Stimulated activated CD4-positive, alpha-beta T cell treated with anti-CD3 and anti-CD28 coated beads, Interleukin-1b, Interleukin-23, amount 100 ng/mL, for 48 hours (primary cell): Measurements from ENCODE around the gene CD82.

ENCODE experiments used
- DNase-seq: peaks from one replicate; pipeline ENCODE4 v3.0.0-alpha.2; 2020

Gene CD82

DNA sequence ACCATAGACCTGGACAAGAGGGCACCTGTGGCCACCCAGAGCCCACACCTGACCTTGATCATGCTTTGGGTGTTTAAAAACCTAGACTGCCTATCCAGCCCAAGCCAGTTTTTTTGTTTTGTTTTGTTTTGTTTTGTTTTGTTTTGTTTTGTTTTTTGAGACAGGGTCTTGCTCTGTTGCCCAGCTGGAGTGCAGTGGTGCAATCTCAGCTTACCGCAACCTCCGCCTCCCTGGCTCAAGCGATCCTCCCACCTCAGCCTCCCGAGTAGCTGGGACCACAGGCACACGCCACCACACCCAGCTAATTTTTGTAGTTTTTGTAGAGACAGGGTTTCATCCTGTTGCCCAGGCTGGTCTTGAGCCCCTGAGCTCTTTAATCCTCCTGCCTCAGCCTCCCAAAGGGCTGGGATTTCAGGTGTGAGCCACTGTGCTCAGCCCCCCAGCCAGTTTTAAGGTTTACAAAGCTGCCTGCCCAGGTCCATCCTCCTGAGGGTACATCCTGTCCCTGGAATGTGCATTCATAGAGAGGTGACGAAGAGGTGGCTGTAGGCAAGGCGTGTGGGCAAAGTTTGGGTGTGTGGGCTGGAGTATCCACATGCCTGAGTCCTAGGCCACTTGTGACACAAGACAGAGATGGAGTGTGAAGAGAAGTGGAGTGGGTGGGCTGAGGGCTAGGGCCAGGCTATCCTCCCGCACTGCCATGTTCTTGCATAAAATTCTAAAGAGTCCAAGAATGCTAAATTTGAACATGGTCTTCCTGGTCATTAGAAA lies 3.3 kb upstream of the CD82 start:
- no peak for DNase-seq

DNA sequence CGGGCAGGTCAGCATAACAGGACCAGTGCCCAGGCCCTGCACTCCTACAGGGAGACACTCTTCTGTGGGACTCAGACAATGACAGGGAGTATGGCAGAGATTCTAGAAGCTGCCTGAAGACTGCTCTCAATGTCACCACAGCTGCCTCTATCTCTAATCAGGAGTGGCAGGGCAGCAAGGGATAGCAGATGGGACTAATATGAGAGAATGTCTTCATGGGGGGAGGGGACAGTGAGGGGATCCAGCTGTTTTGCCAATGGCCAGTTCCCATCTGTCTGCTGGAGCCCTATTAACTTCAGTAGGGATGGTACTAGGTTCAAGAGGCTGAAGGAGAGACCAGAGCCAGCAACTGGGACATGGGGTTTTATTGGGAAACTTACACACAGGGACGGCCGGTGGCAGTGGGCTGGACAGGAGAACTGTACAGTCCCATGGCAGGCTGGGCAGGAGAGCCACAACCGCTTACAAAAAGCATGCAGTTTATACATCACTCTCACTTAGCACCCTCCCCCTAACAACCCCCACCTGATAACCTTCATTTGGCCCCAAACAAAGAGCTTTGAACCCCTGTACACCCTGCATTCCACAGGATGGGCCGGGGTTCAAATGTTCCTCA lies 2.5 kb upstream of the CD82 start:
- no peak for DNase-seq

DNA sequence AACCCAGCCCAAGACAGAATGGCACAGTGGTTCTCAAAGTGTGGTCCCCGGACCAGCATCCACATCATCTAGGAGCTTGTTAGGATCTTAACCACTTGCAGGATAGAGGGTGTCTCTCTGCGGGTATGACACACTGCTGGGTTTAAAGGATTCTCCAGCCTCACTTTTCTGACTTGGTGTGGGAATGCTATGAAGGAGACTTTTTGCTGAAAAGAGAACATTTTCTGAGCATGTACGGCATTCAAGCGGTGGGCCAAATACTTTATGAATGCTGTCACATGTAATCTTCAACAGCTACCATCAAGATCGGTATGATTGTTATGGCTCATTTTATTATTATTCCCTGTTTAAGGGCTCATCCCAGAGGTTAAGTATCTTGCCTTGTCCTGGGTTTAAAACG lies 1.8 kb upstream of the CD82 start:
- DNase-seq = no peak

DNA sequence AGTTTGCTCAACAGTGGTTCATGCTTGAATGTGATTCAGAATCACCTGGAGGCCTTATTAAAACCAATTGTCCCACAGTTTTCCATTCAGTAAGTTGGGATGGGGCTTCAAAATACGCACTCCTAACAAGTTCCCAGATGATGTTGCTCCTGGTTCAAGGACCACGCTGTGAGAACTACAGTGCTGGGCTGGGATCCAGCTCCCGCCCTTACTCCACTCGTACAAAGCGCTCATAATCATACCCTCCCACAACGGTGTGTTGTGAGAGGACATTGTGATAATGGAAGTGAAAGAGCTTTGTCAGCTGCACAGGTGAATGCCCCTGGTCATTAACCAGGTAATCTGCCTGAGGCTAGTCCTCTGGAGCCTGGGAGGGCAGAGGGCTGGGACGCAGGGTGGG lies 1.3 kb upstream of the CD82 start:
- DNase-seq = no peak

DNA sequence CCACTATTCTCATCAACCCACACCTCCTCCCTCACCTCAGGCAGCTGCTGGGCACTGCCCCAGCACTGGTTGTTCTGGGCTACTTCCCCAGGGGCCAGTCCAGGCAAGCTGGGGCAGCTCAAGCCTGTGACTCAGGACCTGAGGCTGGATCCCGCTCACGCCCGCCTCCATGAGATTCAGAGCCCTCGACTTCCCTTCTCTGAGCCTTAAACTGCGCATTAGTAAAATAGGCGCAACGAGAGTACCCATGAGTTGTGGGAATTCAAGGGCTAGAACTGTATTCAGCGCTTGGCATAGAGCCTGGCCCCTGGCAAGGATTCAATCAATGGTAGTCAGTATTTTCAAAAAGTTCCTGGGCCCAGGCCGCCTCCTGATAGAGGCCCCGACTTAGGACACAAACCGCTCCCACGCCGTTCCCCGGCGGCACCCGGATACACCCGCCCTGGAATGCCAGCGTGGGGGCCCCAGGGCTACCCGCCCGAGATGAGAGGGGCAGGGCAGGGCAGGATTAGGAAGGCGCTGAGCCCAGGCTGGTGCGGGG lies 723 bp upstream of the CD82 start:
- no peak for DNase-seq

DNA sequence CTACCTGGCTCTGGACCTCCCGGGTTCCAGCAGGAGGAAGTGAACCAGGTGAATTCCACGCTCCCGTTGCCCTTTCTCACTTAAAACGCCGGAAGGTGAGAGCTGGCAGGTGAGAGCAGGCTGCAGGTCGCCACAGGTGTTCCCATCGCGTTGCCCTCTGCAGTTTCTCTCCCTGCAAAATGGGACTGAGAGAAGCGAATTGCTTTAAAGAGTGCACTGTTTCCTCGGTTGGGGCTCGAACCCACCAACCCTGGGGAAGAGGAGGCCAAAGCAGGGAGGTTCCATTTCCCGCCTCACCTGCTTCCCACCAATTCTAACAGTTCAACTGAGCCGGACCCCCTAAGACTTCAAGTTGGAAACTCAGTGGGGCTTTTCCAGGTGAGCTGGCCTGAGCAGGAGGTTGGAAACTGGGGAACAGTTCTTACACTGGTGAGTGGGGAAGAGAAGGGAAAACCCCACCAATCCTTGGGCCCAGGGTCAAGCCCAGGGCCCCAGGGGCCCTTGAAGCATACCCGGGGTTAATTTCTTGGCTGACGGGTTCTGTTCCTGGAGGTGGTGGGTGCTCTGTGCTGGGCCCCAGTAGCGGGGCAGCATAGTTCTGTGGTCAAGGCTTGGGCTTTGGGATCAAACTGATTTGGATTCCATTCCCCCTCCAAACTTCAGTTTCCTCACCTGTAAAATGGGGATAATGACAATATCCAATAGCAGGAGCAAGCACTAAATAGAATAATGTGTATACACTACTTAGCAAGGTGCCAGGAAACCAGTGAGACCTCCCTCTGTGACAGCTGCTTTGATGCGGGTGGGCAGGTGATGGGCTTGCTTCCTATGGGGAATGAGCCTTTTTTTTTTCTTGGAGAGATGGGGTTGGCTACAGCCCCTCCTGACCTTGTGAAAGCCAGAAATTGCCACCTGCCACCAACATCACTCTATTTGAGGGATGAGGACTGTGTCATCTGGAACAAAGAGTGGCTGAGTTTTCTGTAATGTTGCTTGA lies 788 bp downstream of the CD82 start:
- no peak for DNase-seq

DNA sequence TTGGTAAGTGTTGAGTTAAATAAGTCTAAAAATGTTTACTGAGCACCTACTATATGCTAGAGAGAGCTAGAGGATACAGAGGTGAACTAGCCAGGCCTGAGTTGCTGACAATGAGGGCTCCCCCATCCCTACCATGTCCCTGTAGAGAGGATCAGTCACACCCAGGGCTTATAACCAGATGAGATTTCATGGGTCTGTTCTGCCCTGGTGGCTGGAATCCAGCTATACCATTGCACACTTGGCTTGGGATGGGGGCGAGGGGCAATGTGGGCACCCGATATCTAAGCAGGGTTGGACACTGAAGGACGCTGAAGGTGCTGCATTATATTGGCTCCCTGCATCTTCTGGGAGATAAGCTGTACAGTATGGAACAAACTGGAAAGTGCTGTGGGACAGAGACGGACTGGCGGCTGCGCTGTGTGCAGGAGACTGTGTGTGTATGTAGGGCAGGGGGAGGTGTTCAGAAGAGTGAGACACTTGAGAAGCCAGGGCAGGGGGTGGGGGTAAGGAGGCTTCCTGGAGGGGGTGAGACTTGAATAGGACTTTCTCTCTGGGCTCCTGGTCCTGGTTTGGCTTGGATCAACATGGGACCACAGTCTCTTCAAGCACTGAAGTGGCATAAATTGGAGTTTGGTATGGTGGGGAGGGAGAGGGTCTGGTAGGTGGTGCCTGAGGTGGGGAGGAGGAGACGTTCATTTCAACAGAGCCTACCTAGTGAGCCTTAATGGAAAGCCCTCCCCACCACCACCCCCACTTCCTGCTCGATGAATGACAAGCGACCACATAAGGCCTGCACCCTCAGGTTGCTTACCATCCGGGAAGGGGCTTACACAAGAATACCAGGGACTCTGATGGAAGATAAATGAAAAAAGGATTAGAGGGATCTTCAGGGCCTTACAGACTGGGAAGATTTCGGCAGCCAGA lies 1.8 kb downstream of the CD82 start:
- peak; percentile 56 for DNase-seq

DNA sequence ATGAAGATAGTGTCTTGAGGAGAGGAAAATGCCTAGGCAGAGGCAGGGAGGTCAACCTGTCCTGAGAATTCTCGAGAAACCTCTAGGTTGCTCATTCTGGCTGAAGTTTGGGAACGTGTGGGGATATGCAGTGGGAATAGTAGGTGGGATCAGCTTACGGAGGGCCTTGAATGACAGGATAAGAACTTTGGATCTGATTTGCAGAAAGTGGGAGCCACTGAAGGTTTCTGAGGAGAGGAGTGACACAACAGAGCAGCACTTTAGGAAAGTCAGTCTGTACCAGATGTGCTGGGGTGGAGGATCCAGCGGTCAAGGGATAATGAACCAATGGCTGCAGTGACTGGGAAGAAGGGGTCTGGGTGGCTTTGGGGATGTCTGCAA lies 2.4 kb downstream of the CD82 start:
- DNase-seq = no peak

DNA sequence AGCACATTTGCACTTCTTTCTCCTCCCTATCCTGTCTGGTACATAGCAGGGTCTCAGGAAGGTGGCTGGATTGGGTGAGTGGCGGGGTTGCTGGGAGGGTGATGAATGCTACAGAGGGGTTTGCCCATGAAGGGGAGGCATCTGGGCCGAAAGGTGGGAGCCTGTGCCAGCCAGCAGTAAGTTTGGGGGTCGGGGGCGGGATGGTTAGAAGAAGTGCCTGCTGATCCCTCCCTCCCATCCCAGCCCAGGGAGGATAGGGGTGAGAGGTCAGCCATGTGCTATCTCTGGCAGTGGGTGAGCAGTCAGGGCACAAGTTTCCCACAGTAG lies 2.8 kb downstream of the CD82 start:
- no peak for DNase-seq

DNA sequence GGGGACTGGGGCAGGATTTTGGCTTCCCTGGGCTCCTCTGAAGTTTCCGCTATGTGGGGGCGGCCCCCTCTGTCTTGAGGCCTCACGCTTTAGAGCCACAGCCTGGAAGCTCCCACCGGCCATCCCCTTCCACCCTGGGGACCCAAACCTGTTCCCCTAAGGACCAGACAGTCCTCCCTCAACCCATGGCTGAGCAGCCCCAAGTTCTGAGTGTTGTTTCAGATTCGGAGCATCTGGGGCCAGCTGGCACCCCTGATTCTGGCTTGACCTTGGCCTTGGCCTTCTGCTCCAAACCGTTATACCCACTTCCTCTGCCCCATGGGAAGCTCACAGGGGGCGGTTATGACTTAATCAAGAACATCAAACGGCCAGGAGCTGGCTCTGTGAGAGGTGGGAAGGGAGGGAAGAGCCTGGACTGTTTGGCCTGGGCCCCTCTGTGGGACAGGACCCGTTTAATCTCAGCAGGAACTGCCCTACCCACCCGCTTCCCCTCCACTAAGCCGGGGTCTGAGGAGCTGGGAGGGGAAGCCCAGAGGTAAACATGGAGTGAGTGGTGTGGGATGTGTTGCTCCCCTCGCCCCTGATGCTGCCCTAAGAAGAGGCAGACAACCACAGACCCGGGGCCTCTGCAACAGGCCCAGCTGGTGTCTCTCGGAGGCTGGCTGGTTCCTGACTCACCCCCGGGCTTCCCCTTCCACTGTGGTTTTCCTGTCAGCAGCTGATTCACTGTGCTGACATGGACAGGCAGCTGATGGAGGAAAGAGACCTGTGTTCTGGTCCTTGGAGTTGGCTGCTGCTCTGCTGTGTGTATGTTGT lies 3.4 kb downstream of the CD82 start:
- DNase-seq = peak; percentile 92

DNA sequence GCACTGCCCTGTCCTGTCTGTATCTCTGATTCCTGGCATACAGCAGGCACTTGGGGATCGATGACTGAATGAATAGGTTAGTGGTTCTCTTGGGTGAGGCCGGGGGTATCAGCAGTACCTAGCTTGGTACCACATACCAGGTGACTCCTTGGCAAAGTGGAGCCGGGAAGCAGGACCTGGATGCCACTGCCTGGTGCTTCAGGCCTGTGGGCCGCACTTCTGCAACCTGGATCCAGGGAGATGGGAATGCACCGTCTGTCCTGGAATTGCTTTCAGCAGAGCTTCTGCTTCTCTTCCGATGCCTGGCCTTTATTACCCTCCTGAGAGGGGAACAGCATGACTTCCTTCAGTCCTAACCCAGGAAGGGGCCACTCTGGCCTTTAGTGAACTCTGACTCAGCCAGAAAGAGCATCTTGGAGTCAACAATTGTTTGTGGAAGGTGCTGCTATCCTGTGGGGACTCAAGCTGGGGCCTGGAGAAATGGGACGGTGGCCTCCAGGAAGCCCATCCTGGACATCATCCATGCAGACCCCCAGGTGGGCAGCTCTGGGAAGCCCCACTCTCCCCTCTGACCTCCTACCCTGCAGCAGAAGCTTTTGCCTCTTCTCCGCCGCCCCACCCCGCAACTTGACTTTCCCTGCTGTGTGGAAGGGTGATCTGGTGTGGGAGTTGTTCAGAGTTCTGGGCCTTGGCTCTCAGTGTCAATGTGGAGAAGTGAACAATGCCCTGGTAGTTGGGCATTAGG lies 5.1 kb downstream of the CD82 start:
- no peak for DNase-seq

DNA sequence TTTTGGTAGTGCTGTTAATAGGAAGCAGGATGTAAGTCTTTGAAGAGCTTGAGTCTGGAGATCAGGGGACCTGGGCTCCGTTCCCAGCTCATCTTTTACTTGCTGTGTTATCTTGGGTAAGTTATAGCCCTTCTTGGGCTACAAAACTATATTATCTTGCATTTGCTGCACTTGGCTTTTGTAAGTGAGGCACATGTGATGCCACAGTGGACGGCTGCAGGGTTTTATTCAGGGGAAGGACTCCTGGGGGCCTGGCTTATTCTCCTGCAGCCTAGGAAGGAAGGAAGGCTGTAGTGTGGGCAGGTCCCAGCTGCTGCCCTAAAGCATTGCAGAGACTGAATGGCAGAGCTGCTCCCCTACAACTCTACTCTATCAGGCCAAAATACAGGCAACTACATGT lies 6.4 kb downstream of the CD82 start:
- DNase-seq = no peak

DNA sequence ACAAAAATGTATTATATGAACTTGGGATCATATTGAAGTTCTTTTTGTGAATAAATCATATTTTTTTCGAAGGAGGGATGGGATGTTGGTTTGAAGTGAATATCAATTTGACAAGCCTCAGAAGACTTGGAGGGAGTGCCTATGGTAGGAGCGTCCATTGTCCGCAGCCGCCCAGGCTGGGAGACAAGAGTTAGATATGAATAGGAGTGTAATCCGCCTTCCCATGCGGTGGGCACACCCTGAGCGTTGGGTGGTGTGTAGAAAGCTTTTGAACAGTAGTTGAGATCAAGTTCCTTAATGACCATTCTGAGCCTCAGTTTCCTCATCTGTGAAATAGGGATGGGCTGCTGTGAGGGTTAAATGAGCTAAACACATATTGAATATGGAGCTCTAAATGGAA lies 7.0 kb downstream of the CD82 start:
- DNase-seq = no peak

DNA sequence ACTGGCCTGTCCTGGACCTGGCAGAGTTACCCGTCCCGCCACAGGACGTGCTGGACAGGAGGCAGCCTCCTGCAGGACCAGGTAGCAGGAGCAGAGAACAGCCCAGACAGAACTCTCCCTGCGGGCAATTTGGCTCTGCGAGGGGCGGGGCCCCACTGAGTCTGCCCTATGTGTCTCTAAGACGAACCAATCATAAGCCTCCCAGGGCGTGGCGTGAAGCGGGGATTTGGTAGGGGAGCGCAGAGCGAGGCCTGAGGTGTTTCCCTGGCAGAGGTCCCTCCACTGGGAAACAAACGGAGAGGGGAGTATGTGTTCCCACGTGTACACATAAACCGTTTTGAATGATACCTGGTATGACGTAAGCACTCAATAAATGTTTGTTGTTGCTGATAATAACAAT lies 7.4 kb downstream of the CD82 start:
- DNase-seq = peak; percentile 53

DNA sequence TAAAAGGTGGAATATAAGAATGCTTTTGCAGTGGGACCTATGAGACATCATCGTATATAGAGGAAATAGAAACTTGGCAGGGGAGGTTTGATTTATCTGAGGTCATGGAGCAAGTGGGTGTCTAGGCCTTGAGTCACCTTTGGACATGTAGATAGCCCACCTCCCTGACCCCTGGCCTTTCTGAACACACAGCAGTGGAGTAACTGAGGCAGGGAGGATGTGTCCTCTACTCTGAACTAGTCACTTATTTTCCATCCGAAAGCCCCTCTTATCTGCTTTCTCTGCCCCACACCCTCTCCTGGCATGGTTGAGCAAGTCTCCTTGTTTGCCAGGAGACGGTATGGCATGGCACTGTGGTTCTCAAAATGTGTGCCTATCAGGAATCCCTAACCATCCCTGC lies 7.9 kb downstream of the CD82 start:
- DNase-seq = no peak

DNA sequence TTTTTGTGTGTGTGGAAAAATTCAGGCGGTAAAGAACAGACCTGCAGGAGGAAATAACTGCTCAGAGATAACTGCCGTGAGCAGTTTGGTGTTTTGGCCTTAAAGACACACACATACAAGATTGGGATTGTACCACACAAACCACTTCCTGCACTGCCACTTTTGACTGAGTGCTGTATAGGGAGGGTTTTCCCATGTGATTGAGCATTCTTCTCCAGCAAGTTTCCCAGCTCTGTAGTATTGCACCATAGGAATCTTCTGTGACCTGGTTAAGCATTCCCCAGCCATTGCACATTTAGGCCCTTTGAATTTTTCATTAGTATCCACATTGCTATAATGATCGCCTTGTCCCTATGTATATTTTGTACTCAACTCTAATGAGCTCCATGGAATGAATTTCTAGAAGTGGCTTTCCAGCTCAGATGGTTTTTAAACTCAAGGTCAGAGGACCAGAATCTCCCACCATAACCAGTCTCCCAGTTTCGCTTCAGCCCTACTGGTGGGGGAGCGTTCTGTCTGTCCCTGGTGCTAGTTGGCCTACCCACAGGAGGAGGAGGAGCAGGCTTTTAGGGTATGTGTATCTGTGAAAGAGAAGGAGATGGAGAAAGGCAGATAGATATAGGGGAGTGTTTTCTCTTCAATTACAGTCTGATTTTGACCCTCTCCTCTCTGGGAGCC lies 9.3 kb downstream of the CD82 start:
- DNase-seq = peak; percentile 47

DNA sequence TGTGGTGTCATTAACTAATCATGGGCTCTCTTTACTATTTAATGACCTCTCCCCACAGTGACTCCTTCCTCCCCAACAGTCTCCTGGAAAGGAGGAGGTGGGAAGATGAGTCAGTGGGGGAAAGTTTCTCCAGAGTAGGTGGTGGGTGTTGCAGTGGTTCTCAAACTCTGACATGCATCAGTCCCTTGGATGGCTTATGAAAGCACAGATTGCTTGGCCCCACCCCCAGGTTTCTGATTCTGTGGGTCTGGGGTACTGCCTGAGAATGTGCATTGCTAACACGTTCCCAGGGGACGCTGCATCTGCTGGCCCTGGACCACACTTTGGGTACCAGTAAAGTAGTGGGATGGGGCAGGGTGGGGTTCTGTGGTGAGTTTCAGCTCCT lies 9.8 kb downstream of the CD82 start:
- DNase-seq = peak; percentile 57

DNA sequence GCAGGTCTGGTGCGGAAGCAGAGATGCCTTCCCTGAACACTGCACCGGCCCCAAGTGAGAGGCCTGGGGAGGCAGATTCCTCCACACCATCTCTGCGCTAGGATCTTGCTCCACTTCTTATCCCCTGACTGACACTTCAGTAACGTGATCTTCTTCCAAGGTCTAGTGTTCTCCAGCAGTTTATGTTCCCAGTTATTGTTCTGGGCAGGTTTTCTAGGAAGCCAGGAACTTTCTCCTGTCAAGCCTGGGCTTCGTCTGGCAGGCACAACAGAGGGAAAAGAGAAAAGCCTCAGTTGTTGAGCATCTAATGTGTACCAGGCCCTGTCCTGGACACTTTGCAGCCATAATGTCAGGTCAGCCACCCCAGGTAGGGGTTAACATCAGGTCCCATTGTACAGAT lies 10.5 kb downstream of the CD82 start:
- no peak for DNase-seq

DNA sequence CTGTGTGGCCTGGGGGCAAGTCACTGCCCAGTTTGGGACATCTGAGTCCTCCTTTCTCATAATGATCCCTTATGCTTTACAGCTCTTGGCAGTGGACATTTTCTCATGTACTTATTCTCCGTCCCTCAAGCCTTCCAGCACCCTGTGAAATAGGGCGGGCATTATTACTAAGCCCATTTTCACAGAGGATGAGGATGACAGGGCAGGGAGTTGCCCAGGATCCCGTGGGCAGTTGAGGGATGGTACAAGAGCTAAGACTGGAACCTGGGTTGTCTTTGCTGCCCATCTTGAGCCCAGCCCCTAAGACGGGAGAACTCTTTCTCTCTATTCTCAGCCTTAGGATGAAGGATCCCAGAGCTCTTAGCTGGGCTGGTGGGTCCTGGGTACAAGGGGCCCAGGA lies 11.2 kb downstream of the CD82 start:
- no peak for DNase-seq

DNA sequence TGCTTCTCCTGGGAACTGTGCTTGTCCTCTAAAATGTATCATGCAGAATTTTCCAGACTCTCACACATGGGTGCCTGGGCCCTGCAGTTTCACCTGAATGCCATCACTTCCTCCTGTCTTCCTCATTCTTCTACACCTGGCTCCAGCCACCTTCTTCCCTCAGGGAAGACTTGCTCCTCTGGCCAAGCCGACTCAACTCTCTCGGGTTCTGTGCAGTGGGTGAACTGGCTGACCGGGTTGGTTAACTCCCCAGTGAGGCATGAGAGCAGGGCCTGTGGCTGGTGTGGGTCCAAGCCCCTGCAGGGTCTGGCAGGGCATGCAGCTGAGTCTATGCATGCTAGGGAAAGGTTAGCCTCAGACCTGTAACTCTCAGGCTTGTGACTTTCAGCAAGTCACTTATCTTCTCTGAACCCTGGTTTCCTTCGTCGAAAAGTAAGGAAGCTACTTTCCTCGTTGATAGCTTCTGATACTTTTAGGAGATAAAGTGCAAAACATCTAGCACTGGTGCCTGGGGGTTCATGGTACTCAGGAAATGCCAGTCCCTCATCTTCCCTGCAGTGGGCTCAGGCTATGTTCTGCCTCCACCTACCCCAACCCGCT lies 11.9 kb downstream of the CD82 start:
- DNase-seq = no peak
